ENCODE results near the gene TBC1D8B.
A peak's percentile ranks its signal among the peaks of the same experiment; 100 is the strongest.
"Not testable (repeated sequence)": the region's sequence is repeated elsewhere in the genome, so short reads cannot be mapped to it uniquely, and the experiment has no call there.

The TBC1D8B gene

DNA sequence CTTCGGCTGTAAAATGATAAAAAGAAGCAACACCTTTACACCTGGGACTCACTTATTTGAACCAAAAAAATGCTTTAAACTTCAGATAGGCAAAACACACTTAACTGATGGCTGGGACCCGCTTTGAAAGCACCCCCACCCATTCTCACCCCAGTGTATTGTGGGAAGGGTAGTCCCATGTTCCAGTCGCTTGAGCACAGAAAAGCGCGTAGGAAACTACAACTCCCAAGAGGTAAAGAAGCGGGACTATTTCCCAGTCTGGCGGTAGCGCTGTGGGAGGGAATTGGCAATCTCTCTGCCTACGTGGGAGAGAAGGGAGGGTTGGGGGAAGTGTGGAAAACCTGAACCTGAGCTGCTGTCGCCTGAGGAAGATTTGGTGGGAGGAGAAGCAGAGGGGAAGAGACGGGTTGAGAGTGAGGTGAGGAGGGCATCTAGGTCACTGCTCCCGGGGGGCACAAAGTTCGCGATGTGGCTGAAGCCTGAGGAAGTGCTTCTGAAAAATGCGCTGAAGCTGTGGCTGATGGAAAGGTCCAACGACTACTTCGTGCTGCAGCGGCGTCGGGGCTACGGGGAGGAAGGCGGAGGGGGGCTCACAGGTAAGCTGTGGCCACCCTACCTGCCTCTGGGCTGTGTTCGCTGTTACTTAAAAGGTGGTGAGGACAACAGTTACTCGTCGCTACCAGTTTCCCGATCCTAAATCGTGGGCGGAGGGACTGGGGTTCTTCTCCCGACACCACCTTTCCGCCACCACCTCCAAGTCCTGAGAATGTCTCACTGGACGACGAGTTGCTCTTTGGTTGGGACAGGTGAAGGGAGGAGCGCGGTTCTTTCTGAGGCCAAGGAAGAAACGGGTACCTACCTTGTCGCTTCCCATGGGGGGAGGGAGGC is at the start of gene TBC1D8B:
TSS of gene TBC1D8B (plus strand) at position 286 of the 888 bp plus-strand sequence. CDS start at position 467, 181 bp downstream.
- peak; percentile 39 for DNase-seq (ENCODE audit: low spot score)

DNA sequence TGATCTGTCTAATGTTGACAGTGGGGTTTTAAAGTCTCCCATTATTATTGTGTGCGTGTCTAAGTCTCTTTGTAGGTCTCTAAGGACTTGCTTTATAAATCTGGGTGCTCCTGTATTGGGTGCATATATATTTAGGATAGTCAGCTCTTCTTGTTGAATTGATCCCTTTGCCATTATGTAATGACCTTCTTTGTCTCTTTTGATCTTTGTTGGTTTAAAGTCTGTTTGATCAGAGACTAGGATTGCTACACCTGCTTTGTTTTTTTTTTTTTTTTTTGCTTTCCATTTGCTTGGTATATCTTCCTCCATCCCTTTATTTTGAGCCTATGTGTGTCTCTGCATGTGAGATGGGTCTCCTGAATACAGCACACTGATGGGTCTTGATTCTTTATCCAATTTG is 33.2 kb upstream of the TBC1D8B start:
- DNase-seq (ENCODE audit: low spot score) = not testable (repeated sequence)

DNA sequence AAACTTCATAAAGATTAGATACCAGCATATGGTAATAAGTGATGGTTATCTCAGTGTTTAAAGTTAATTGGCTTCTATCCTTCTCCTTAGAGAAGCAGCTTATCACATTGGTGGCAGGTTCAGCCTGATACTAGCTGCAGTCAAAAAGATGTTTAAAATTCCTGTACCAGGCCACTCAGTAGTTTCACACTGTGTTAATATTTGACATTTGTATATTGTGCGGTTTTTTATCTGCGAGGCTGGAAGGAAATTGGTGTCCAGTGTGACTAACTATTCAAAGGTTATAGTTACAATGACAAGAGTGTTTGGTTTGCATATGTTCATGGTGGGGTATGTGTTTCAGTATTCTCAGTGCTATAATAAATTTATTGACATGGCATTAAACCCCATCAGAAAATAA is 27.5 kb upstream of the TBC1D8B start:
- DNase-seq (ENCODE audit: low spot score) = no peak

DNA sequence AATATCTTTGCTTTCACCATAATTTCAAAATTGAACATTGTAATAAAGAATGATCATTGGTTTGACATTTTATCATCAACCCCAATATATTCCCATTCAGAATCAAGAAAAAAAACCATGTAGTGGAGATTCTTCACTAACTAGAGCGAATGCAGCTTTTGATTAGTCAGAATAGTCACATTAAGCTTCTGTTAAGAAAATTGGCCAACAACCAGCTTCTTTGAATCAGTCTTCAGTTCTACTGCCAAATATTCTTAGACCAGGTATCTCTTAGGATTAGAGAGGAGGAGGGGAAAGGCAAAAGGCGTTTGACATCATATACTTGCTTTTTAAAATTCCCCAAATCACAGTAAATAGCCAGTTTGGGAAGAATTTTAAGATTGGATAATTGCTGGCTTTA is 22.2 kb upstream of the TBC1D8B start:
- no peak for DNase-seq (ENCODE audit: low spot score)

DNA sequence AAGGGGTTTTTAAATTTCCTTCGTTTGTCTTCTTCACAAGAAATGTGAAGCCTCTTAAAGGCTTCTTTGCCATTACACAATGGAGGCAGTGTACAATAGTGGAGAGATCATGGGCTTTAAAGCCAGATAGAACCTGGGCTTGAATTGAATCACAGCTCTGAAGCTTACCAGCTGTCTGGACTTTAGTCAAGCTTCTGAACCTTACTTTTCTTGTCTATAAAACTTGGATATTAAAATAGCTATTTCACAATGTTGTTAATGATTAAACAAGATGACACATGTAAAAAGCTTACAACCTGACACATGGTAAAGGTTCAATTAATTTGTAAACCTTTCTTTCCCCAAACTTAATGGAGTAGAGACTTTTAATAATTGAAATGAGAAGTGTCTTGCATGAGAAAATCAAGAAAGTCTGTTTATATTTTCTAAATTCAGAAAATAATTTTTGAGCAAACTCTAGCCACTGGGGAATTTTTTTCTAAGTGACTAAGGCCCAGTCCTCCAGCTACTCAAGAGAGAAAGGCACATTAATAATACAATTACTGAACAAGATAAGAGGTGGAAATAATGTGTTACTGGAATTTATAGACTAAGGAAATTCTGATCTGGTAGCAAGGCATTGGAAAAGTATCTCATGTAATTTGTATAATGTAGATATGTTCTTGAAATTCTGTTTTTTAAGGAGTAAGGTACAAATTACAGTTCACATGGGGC is 21.7 kb upstream of the TBC1D8B start:
- no peak for DNase-seq (ENCODE audit: low spot score)

DNA sequence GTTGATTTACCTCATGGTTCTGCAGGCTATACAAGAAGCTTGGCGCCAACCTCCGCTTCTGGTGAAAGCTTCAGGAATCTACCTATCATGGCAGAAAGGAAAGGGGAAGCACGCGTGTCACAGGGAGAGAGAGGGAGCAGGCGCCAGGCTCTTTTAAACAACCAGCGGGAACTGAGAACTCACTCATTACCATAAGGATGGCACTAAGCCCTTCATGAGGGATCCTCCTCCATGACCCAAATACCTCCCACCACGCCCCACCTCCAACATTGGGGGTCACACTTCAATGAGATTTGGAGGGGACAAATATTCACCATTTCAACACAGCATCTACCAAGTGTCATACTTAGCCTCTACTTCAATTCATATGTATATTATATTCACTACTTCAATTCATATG is 18.8 kb upstream of the TBC1D8B start:
- no peak for DNase-seq (ENCODE audit: low spot score)

DNA sequence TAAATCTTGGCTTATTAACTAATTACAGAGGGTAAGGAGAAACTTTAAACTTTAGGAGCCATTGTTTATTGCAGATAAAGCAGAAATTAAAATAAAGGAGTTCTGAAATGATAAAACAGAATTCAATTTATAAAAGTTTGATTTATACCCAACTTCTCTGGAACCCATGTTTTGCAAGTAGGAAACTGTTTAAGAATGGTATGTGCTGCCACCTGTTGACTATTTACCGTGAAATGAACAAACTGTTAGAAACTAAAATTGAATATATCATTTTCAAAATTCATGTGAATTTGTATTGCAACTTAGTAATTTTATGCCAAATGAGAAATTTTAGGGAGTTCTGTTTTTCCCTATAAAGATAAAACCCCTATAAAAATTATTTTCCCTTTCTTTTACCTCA is 11.0 kb upstream of the TBC1D8B start:
- DNase-seq (ENCODE audit: low spot score) = peak; percentile 22

DNA sequence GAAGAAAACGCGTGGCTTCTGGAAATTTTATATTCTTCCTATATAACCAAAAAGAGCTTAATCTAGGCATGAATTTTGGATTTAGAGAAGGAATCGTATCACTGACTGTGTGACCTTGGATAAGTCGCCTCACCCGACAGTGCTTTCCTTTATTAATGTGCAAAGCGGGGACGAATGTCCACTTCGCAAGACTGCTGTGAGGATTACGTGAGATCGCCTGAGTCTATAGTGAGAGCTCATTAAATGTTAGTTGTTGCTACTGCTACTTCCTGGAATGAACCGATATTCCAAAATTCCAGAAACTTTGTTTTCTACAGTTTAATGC is 448 bp upstream of the TBC1D8B start:
- no peak for DNase-seq (ENCODE audit: low spot score)

DNA sequence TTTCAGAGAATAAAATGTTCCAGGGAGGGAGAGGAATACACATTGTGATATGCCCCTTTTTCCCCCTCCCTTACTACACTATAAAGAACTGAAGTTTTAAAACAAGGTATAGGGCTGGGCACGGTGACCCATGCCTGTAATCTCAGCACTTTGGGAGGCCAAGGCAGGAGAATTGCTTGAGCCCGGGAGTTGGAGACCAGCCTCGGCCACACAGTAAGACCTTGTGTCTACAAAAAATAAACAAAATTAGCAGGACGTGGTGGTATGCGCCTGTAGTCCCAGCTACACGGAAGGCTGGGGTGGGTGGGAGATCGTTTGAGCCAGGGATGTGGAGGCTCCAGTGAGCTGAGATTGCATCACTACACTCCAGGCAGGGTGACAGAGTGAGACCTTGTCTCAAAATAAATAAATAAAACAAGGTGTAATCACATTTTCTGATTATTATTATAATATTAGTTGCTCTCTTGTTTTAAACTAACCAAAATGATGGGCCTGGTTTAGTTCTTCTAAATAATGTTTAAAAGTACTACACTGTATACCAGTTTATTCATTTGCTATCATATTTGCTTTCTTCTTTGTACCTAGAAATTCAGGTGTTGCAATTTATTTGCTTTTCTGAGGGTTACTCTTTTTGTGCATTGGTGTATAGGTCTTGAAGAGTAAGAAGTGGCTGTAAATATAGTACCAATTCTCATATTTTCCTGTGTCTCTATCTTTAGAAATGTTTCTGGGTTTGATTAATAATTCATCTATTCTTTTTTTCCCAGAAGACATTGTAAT is 8.8 kb downstream of the TBC1D8B start:
- DNase-seq (ENCODE audit: low spot score) = no peak

DNA sequence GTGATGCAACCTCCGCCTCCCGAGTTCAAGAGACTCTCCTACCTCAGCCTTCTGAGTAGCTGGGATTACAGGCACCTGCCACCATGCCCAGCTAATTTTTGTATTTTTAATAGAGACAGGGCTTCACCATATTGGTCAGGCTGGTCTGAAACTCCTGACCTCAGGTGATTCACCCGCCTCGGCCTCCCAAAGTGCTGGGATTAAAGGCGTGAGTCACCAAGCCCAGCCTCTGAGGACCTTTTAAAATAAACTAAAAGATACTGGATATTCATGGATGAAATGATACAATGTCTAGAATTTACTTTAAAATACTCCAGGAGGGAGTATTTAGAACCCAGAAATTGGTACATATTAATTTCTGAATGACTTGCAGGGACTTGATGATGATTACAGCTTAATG is 10.5 kb downstream of the TBC1D8B start:
- DNase-seq (ENCODE audit: low spot score) = not testable (repeated sequence)

DNA sequence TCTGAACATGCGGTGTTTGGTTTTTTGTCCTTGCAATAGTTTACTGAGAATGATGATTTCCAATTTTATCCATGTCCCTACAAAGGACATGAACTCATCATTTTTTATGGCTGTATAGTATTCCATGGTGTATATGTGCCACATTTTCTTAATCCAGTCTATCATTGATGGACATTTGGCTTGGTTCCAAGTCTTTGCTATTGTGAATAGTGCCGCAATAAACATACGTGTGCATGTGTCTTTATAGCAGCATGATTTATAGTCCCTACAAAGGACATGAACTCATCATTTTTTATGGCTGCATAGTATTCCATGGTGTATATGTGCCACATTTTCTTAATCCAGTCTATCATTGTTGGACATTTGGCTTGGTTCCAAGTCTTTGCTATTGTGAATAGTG is 11.6 kb downstream of the TBC1D8B start:
- not testable (repeated sequence) for DNase-seq (ENCODE audit: low spot score)

DNA sequence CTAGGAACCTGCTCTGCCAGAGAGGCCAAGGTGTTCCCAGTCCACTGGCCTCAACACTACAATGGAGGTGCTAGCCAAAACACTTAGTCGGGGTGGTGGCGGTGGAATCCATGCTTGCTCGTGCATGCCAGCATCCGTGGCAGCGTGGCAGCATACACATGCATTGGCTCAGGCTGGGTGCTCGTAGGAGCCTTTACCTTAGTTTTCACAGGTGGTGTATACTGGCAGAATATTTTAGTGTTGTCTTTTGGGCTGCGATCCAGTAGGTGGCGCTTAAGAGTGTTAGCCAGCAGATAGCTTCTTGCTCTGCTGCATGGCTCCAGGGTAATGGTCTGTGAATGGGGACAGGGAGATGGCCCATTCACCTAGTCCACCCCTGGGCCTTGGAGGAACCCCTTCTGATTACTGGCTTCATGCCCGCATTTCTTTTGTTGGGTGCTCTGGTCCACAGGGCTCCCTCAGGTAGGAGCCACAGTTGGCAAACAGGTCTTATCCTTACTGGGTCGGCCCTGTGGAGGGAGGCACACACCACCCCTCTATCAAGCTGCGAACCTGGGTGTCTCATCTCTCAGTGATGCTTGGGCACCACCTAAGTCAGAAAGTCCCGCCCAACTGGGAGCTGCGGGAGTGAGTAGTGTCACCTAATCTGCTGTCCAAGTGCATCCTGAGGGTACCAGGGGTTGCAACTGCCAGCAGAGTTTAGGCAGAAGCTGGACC is 60.7 kb downstream of the TBC1D8B start:
- DNase-seq (ENCODE audit: low spot score) = peak; percentile 41

DNA sequence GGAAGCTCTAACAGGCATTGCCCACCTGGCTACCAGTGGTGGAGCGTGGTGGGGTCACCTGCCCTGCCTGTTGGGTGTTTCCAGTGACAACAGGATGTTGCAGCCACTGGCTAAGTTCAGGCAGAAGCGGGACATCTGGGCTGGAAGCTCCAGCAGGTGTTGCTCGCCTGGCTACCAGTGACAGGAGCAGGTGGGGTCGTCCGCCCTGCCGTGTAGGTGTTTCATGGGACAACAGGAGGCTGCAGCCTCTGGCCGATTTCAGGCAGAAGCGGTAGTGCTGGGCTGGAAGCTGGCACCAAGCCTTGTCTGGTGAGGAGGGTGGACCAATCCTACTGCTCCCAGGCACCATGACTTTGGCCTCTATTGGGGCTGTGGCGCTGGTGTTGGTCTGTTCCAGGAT is 61.2 kb downstream of the TBC1D8B start:
- no peak for DNase-seq (ENCODE audit: low spot score)

DNA sequence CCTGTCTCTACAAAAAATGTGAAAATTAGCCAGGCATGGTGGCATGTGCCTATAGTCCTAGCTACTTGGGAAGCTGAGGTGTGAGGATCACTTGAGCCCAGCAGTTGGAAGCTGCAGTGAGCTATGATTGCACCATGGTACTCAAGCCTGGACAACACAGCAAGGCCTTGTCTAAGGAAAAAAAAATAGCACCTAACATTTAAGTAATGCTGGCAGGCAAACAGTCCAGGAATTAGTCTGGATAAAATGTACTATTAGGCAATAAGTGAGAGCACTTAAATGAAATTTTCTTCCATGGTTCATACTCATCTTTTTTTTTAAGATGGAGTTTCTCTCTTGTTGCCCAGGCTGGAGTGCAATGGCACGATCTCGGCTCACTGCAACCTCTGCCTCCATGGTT is 70.3 kb downstream of the TBC1D8B start:
- not testable (repeated sequence) for DNase-seq (ENCODE audit: low spot score)

DNA sequence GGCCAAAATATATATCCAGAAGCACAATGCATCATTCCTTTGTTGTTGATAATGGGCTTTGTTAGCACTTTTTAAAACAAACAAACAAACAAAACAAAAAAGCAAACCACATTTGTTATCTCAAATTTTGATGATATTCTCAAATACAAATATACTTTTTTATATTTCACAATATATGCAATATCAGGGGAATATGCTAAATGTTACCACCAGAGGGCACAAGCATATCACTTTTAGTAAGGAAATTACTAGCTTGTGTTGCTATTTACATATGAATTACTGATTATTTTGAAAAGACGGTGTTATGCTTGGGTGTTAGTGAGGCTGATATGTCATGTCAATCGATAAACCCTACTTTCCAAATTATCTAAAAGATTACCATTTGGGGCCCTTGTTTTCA is 71.6 kb downstream of the TBC1D8B start:
- DNase-seq (ENCODE audit: low spot score) = peak; percentile 52

DNA sequence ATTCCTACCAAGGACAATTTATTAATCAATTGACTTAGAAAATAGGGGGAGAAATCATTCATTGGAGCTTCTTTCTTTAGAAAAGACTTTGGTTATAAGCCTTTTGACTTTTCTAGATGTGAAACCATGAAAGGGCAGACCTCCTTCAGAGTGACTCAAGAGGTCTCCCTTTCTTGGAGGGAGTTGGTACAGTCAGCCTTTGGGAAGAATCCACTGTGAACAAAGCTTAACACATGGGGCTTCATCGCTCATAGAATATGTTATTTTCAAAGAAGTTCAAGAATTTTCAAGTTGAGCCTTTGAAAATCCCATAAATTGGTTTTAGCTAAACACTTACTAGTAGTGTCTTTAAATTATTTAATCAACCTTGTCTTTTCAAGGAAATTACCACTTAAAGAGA is 72.7 kb downstream of the TBC1D8B start:
- DNase-seq (ENCODE audit: low spot score) = no peak

DNA sequence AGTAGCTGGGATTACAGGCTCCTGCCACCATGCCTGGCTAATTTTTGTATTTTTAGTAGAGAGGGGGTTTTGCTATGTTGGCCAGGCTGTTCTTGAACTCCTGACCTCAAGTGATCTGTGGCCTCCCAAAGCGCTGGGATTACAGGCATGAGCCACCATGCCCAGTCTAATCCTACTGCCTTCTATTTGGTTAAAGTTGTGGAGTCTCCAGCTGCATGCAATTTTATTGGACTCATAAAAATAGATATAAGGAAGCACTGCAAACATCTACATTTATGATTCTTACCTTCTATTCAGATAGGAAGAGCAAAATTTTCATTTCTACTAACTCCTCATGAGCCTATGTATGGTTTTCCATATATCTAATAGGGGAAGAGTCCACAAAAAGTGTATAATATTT is 87.0 kb downstream of the TBC1D8B start:
- no peak for DNase-seq (ENCODE audit: low spot score)

DNA sequence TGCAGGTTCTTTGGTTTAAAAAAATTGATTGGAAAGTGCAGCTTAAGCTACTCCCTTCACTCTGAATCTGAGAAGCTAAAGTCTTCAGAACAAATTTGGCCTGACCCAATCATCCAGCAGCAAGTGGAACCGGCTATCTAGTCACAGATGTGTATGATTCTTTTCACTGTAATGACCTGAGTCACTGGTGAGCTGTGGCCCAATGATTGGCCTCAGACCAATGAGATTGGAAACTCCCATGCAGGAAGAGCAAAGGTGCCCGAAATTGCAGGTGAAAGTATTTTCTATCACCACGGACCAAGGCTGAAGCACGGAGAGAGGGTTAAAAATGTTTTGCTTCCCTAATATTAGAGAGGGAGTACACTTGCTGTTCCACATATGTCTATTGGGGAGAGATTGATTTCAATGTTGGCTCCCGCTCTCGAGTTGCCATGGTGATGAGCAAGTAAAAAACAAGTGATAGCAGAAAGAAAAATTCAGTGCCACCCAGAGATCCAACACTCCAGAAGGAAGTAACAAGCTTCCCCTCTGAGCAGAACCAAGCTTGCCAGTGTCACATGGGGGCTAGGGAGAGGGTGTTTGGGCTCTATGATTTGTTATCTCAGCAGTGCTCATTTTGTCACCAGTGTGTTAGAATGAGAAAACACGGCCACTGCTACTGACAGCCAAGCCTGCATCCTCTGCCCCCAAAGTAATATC is 89.4 kb downstream of the TBC1D8B start:
- DNase-seq (ENCODE audit: low spot score) = no peak

DNA sequence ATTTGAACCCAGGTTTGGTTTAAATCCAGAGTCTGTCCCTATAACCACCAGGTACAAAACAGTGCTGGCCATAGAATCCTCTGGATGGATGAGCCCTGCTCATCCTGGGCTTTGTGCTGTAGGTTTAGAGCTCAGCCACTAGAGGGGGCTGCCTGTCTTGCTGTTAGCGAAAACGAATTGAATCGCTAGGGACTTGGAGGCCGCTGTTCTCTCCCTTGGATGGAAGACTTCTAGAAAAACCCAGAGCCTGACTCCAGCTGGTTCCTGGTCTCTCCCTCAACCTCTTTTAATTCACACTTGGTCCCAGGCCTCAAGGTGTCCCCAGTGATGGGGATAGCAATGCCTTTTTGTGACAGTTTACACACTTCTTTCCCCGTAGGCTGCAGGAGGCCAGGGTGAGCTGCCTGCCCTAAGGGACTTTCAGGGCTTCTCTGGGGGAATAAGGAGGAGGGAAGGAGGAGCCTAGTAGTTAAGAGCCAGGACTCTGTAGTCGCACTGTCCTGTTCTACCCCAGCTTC is 92.0 kb downstream of the TBC1D8B start:
- peak; percentile 52 for DNase-seq (ENCODE audit: low spot score)

DNA sequence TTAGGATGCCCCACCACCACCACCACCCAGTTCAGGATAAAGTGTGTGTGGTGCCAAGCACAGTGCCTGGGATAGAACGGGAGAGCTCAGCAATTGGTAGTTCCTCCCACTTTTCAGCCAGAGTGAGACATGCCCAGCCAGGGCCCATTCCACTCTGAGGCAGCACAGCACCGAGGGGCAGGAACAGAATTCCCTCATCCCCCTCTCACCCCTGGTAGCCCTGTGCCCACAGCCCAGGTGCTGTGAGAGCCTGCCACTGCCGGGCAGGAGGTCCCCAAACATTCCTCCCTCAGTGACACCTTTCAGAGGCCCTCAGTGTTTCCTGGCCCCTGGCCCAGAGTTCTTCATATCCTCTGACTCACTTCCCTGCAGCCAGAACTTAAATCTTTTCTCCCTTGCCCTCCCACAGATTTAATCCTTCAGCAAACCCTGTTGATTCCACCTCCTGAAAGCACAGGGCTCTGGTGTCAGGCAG is 92.5 kb downstream of the TBC1D8B start:
- DNase-seq (ENCODE audit: low spot score) = no peak

DNA sequence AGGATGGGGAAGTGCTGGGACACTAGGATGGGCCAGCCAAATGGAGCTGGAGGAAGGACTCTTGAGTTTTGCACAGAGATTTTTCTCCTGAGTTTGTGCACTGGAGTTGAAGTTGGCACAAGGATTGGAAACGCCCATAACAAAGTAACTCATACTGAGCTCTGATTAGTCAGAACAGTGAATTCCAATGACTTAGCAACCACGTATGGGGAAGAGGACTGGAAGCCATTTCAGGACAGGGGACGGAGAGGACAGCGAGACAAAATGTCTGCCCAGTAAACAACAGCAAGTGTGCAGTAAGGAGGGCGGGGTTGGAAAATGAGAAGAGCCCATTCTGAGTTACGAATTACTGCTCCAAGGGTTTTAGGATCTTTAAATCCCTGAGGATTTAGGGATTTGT is 94.8 kb downstream of the TBC1D8B start:
- no peak for DNase-seq (ENCODE audit: low spot score)
